ENCODE measurements around the gene GADD45B.
A peak's percentile ranks its signal among the peaks of the same experiment; 100 is the strongest.
"Not testable (repeated sequence)": the region's sequence is repeated elsewhere in the genome, so short reads cannot be mapped to it uniquely, and the experiment has no call there.

GADD45B gene

GRCh38 chr19:2469915-2470200, 6.1 kb upstream of the GADD45B start:
- not testable (repeated sequence) for DNase-seq

DNA sequence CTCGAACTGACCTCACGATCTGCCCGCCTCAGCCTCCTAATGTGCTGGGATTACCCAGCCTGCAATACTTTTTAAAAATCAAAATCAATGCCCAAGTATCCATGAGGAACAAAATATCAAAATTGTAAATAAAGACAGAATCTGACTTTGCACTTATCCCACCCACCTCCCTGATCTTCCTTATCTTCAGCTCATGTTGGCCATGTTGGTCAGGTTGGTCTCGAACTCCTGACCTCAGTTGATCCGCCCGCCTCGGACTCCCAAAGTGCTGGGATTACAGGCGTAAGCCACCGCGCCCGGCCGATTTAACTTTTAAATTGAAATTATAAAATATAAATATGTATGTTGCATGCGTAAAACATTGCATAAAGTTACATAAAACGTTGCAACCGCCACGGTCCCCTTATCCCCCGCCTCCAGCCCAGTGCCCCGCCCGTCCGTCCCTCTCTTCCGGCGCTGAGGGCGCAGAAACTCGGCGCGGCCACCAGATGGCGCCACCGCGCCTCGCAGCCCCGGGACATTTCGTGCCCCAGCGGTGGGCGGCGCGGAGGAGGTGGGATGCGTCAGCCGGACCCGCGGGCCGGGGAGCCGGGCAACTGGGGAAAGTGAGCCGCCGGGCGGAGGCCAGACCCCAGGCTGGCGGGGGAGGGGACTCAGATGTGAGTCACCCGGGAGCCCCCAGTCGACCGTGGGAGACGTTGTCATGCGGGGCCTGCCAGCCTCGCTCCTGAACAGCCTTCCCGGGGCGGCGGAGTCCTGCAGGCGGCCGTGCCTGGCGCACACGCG, 1.5 kb upstream of the GADD45B start:
- peak; percentile 86 to 92 for DNase-seq

GRCh38 chr19:2475018-2475701, 767 bp upstream of the GADD45B start:
- DNase-seq, result peak; percentile 60 to 66

- peak; percentile 57 to 63 for DNase-seq
Measured at GRCh38 chr19:2476451-2477140, 669 bp downstream of the GADD45B start.

DNA sequence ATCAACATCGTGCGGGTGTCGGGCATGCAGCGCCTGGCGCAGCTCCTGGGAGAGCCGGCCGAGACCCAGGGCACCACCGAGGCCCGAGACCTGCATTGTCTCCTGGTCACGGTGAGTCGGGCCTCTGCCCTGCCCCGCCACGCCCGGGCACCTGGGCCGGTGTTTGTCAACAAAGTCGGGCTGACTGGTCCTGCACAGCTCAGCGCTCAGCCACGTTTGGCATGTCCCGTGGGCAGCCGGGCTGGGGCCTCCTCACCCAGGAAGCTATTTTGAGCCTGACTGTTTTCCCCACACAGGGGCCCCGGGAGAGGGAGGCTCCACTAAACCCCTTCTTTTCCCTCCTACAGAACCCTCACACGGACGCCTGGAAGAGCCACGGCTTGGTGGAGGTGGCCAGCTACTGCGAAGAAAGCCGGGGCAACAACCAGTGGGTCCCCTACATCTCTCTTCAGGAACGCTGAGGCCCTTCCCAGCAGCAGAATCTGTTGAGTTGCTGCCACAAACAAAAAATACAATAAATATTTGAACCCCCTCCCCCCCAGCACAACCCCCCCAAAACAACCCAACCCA, 1.3 kb downstream of the GADD45B start:
- DNase-seq, result no peak

- DNase-seq, result no peak
Measured at GRCh38 chr19:2477732-2478191, 1.8 kb downstream of the GADD45B start.

GRCh38 chr19:2478278-2478755, 2.4 kb downstream of the GADD45B start:
- no peak for DNase-seq

- no peak for DNase-seq
Measured at GRCh38 chr19:2478756-2479555, 3.0 kb downstream of the GADD45B start.

GRCh38 chr19:2479556-2480194, 3.7 kb downstream of the GADD45B start:
- DNase-seq, result no peak

DNA sequence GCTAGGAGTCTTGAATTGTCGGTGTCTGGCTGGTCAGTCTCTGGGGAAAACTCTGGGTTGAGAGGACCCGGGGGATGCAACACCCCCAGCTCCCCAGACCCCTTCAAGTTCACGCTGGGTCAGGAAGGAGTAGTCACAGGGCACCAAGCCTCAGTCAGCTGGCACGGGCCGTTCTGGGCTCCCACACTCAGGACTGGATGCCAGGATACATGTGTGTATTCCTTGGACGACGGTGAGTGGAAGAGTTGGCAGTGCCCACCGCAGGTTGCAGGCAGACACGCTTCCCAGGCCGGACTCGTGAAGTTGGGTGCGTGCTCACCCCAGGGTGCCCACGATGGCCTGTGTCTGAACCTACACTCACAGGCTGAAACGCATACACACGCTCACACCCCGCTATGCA, 5.5 kb downstream of the GADD45B start:
- DNase-seq, result no peak

- no peak for DNase-seq
Measured at GRCh38 chr19:2482354-2483038, 6.6 kb downstream of the GADD45B start.

DNA sequence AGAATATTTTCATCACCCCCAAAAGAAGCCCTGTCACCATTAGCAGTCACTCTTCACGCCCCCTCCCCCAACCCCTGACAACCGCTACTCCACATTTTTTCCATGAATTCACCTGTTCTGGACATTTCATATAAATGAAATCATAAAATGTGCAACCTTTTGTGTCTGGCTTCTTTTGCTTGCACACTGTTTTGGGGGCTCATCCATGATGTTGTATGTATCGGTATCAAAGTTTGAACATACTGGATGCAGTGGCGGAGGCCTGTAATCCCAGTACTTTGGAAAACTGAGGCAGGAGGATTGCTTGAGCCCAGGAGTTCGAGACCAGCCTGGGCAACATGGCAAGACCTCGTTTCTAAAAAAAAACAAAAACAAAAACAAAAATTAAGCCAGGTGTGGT, 7.2 kb downstream of the GADD45B start:
- no peak for DNase-seq

DNA sequence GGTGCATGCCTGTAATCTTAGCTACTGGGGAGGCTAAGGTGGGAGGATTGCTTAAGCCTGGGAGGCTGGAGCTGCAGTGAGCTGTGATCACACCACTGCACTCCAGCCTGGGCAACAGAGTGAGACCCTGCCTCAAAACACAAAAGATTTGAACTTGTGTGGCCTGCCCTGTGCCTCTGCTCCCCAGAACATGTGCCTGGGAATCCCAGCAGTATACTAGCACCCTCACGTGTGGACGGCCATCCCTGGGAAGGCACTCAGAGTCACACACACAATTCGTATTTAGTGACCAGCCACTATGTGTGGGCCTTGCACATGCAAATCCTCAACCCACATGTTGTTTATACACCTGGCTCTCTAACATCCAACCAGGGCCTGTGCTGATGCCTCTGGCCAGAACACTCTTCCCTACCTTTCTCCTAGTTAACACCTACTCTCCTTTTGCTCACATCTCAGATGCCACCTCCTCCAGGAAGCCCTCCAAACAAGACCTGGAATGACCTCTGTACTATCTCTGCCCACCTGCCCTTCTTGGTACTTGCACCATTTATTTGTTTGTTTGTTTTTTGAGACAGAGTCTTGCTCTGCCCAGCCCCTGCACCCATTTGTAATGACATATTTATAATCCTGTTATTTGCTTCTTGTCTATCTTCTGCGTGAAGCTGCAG, 7.7 kb downstream of the GADD45B start:
- no peak for DNase-seq

DNA sequence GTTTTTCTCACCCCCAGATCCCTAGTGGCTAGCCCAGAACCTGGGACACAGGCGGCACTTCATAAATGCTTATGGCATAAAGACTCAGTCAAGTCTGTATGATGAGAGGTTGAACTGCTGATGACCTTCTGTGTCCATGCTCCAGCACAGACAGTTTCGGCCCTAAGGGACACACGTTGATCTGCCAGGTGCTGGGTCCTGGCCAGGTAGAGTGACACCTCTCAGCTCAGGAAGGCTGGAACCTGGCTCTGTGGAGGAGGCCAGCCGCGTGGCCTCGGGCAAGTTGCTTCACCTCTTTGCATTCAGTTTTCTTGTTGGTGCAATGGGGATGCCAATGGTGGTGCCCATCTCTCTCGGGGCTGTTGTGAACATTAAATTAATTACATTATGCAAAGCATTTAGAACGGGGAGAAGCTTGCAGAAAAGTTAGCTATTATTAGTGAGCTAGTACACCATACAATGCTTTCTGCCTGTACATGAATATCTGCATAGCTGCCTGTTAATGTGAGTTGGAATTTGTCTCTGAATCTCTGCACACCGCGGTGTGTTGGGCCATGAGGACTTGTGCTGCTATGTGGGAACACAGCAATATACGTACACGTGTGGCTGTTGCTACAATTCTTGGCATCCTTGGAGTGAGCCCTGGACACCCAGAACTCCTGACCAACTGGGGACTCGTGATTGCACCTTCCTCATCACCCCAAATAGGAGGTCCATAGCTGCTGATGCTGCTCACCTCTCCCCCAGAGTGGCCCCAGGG, 8.4 kb downstream of the GADD45B start:
- no peak for DNase-seq

GRCh38 chr19:2485428-2485827, 9.5 kb downstream of the GADD45B start:
- no peak for DNase-seq

GRCh38 chr19:2487090-2487489, 11.2 kb downstream of the GADD45B start:
- no peak for DNase-seq

DNA sequence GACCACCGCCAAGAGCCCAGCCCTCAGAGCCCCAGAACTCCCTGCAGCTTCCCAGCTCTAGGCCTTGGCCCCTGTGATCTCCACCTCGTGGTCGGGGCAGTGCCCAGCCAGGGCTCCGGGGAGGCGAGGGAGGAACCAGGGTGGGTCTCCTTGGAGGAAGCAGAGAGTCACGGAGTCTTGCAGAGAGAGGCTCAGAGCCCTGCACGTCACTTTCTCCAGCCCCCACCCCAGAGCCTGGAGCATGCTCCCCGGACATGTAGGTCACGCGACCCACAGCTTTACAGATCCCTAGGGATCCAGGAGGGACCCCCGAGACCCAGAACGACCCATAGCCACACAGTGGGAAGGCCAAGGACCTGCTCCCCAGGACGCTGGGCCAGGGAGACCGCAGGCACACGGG, 11.9 kb downstream of the GADD45B start:
- DNase-seq, result no peak

- no peak for DNase-seq
Measured at GRCh38 chr19:2488405-2488941, 12.5 kb downstream of the GADD45B start.

DNA sequence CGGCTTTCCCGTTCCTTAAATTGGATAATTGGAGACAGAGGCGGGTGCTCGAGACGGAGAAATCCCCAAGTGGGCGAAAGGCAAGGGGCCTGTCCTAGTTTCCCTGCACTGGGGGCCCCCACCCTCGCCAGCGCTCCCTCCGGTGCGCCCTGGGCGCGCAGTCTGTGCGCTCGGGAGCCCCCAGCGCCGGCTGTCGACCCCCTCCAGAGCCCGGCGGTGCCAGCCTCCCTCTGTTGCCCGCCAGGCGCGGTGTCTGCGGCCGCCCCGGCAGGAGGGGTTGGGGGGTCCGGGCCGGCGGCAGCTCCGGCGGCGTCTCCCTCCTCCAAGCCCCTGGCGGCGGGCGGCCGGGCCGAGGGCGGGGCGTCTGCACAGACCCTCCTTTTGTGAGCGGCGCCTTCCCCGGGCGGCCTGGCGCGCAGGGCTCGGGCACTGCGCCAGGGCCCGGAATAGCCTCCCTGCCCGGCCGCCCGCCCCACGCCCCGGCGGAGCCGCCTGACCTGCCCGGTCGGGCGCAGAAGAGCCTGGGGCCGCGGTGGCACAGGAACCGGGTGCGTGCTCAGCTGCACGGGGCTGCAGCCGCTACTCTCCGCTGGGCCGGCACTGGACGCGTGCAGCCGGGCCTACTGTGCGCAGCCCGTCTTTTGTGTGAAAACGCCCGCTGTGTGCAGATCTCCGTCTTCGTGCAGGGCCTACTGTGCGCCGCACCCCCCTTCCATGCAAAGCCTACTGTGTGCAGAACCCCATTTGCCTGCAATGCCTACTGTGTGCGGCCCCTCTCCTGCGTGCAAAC, 13.2 kb downstream of the GADD45B start:
- DNase-seq, result no peak
